Colonic mucosa (tissue), 4 donors: ENCODE measurements around the gene NR3C1. TPM values are rescaled to one million over a fixed set of nuclear protein-coding genes. Genes with fewer than 3 reads are reported as not detected.

ENCODE experiments used
- DNase-seq: peaks from one replicate; pipeline ENCODE4 v3.0.0-alpha.2; 2020
- H3K27ac ChIP-seq: fragments of 200-600 bp; one replicate; pipeline ENCODE4 v1.8.0; 2021
- H3K27me3 ChIP-seq: fragments of 200-600 bp; one replicate; pipeline ENCODE4 v1.8.0; 2021
- H3K36me3 ChIP-seq: fragments of 200-600 bp; one replicate; pipeline ENCODE4 v1.8.0; 2021
- H3K4me1 ChIP-seq: fragments of 200-600 bp; one replicate; pipeline ENCODE4 v1.8.0; 2021; ENCODE audit warnings: mild to moderate bottlenecking
- H3K4me3 ChIP-seq: fragments of 200-600 bp; one replicate; pipeline ENCODE4 v1.8.0; 2021
- H3K9ac ChIP-seq, 2 donors: one replicate each; pipeline ENCODE4 v1.7.0; 2013; ENCODE audit warnings: control low read depth in 2 of 2, low read depth in 2 of 2, low read length in 2 of 2
- H3K9me3 ChIP-seq: fragments of 200-600 bp; one replicate; pipeline ENCODE4 v1.8.0; 2021
- intact Hi-C: fragments of 100-400 bp; cut with DNase I; formaldehyde crosslinking; loops from one replicate; pipeline ENCODE4 v1.14.1; 2022
- total RNA-seq, 2 donors: library from RNA; stranded (reverse); fragmentation: NEBNext Ultra II Directional in 1 of 2; extraction: Animal tissue kit (Norgen Biotek cat#: 25700) in 1 of 2; gene quantifications; one replicate each; pipeline ENCODE4 v1.2.1, GENCODE V29; 2021
- TF ChIP-seq, protein P1 (sequence below): fragments of 200-600 bp; IDR thresholded peaks from one replicate; pipeline ENCODE4 v1.8.0; 2022; ENCODE audit warnings: antibody characterized with exemption, mild to moderate bottlenecking
- donor health status: healthy.
- donor health status: DM: no; HTN: no; CAD: no.
- donor health status: DM: no; HTN: no; CAD: no.

Gene NR3C1
- total RNA-seq, 2 donors from 2014 or later: 13.0 to 23.5 TPM

DNA sequence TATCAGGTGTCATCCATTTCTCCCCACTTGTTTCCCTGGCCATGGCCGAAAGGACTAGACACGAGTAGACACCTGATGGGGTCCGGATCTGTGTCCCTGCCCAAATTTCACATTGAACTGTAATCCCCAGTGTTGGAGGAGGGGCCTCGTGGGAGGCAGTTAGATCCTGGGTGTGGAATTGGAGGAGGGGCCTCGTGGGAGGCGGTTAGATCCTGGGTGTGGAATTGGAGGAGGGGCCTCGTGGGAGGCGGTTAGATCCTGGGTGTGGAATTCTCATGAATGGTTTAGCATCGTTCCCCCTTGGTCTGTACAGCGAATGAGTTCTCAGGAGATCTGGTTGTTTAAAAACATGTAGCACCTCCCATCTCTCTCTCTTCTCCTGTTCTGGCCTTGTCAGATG lies 165.8 kb downstream of the NR3C1 start:
- no peaks in the 10 kb centered on the region for H3K4me1 ChIP-seq
- no peak overlapping the region for H3K9ac ChIP-seq
- intact Hi-C loops: no loop called here
- TF ChIP-seq, protein P1, sequence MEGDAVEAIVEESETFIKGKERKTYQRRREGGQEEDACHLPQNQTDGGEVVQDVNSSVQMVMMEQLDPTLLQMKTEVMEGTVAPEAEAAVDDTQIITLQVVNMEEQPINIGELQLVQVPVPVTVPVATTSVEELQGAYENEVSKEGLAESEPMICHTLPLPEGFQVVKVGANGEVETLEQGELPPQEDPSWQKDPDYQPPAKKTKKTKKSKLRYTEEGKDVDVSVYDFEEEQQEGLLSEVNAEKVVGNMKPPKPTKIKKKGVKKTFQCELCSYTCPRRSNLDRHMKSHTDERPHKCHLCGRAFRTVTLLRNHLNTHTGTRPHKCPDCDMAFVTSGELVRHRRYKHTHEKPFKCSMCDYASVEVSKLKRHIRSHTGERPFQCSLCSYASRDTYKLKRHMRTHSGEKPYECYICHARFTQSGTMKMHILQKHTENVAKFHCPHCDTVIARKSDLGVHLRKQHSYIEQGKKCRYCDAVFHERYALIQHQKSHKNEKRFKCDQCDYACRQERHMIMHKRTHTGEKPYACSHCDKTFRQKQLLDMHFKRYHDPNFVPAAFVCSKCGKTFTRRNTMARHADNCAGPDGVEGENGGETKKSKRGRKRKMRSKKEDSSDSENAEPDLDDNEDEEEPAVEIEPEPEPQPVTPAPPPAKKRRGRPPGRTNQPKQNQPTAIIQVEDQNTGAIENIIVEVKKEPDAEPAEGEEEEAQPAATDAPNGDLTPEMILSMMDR: no peak
- H3K36me3 ChIP-seq: no peaks in the 10 kb centered on the region
- H3K27ac ChIP-seq: no peak overlapping the region
- no peaks in the 10 kb centered on the region for H3K27me3 ChIP-seq
- DNase-seq: no peak
- no peak overlapping the region for H3K4me3 ChIP-seq
- H3K9me3 ChIP-seq: no peaks in the 10 kb centered on the region

DNA sequence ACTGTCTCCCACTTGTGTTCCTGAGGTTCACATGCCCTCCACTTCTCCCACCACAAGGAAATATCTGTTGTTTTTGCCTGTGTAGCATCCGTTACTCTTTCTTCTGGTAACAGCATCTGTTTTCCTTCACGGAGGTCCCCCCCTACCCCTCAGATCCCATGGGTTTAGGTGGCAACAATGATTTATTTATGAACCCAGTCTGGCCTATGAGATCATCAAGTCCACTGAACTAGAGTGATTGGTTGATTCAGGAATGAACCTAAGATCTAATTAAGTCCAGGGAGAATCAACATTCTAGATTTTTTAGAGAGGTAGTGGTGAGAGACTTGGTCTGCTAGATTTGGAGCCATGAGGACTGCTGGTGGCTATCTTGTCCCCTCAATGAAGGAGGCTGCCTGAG lies 166.8 kb downstream of the NR3C1 start:
- H3K4me1 ChIP-seq: no peaks in the 10 kb centered on the region
- H3K27ac ChIP-seq: no peak overlapping the region
- TF ChIP-seq, protein P1: no peak
- intact Hi-C loops: no loop called here
- H3K9ac ChIP-seq: no peak overlapping the region
- H3K9me3 ChIP-seq: no peaks in the 10 kb centered on the region
- DNase-seq: no peak
- no peak overlapping the region for H3K4me3 ChIP-seq
- no peaks in the 10 kb centered on the region for H3K36me3 ChIP-seq
- no peaks in the 10 kb centered on the region for H3K27me3 ChIP-seq

DNA sequence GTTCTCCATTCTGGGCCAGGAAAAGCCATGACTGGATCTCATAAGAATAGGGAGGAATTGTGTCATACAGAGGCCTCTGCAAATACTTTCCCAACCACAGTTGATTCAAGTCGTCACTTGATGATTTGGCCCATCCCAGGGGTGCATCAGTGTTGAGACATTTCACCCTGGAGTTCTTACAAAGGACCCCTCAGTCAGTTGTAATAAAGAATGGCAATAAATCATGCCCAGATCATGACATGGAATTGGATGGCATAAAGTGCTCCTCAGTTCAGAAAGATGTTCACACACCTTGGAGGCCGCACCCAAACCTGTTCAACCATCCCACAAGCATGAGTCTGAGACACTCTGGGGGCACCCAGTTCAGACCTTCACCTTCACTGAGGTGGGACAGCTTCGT lies 168.1 kb downstream of the NR3C1 start:
- Histone ChIP-seq H3K27ac (no peak overlapping the region), H3K9me3 (no peaks in the 10 kb centered on the region), H3K4me1 (no peaks in the 10 kb centered on the region), H3K27me3 (no peaks in the 10 kb centered on the region), H3K36me3 (no peaks in the 10 kb centered on the region), H3K9ac (no peak overlapping the region), H3K4me3 (no peak overlapping the region)
- TF ChIP-seq, protein P1: no peak
- no peak for DNase-seq
- intact Hi-C loops: no loop called here

DNA sequence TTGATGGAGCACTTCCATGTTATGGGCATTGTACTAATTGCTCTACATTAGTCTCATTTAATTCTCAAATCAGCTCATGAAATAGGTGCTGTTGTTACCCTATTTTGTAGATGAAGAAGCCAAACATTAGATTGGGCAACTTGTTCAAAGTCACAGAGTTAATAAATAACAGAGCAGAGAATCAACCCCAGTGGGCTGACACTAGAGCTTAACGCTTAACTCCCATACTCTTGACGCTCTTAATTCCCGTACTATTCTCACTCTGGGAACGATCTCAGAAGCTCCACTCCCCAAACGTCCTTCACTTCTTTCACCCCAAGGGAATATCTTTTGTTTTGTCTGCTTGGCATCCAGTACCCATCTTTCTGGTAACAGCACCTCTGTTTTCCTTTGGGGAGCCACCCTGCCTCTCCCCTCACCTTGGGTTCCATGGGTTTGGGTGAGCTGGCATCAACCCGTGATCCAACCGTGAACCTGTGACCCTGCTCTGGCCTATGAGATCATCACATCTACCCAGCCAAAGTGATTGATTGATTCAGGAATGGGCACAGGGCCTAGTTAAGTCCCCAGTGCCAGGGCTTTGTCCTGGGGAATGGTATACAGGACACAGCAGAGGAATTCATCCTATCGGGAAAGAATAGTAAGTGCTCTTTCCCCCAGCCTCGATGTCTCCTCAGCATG lies 169.2 kb downstream of the NR3C1 start:
- no peaks in the 10 kb centered on the region for H3K4me1 ChIP-seq
- DNase-seq: no peak
- TF ChIP-seq, protein P1: no peak
- H3K27me3 ChIP-seq: no peaks in the 10 kb centered on the region
- H3K9me3 ChIP-seq: no peaks in the 10 kb centered on the region
- no peaks in the 10 kb centered on the region for H3K36me3 ChIP-seq
- H3K4me3 ChIP-seq: no peak overlapping the region
- intact Hi-C loops: no loop called here
- H3K27ac ChIP-seq: no peak overlapping the region
- H3K9ac ChIP-seq: no peak overlapping the region

DNA sequence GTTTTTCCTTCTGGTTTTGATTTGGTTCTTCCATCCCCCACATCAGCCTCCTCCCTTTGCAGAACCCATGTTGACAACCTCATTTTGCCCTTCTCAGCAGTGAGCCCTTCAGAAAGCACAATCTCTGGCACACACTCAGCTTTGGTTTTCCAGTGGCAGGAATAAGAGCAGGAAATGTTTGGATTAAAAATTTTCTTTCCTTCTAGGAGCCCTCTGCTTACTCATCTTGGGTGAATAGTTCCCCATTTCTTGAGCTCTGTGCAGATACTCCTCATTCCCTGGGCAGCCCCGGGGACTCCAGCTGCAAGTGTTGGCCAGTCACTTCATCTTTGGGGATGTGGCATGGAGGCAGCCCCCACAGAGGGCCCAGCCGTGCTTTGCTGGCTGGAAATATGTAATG lies 170.5 kb downstream of the NR3C1 start:
- Histone ChIP-seq H3K36me3 (no peaks in the 10 kb centered on the region), H3K27me3 (no peaks in the 10 kb centered on the region), H3K27ac (no peak overlapping the region), H3K4me1 (no peaks in the 10 kb centered on the region), H3K9me3 (no peaks in the 10 kb centered on the region), H3K4me3 (no peak overlapping the region), H3K9ac (no peak overlapping the region)
- intact Hi-C loops: no loop called here
- TF ChIP-seq, protein P1: no peak
- no peak for DNase-seq
